Neural cell (in vitro differentiated cells): ENCODE data around the gene ASIC5.

Experiments
- CTCF ChIP-seq: fragments of 450-650 bp; IDR thresholded peaks from 2 replicates; pipeline ENCODE4 v1.5.1; 2014; ENCODE audit warnings: antibody characterized with exemption, mild to moderate bottlenecking, moderate library complexity; ENCODE audit not compliant: poor library complexity, severe bottlenecking
- EP300 ChIP-seq: fragments of 450-650 bp; conservative IDR thresholded peaks from 2 replicates; pipeline ENCODE4 v1.6.1; 2014; ENCODE audit warnings: antibody characterized with exemption, mild to moderate bottlenecking, moderate library complexity; ENCODE audit not compliant: poor library complexity, severe bottlenecking
- EZH2 ChIP-seq: fragments of 200-600, 300-800 bp; shearing (Covaris generic), sonication (generic); IDR thresholded peaks from 2 replicates; pipeline ENCODE4 v1.6.1; 2014; ENCODE audit warnings: antibody characterized with exemption, low read length, borderline replicate concordance, mild to moderate bottlenecking; ENCODE audit not compliant: insufficient read depth, poor library complexity, severe bottlenecking
- MXI1 ChIP-seq: fragments of 450-650 bp; conservative IDR thresholded peaks from 2 replicates; pipeline ENCODE4 v1.6.1; 2014; ENCODE audit warnings: antibody characterized with exemption, mild to moderate bottlenecking; ENCODE audit not compliant: poor library complexity, severe bottlenecking
- POLR2AphosphoS5 ChIP-seq: IDR thresholded peaks from 2 replicates; pipeline ENCODE4 v1.6.1; 2012
- RAD21 ChIP-seq: fragments of 450-650 bp; conservative IDR thresholded peaks from 2 replicates; pipeline ENCODE4 v1.6.1; 2014; ENCODE audit warnings: antibody characterized with exemption, mild to moderate bottlenecking, moderate library complexity
- REST ChIP-seq: IDR thresholded peaks from 2 replicates; pipeline ENCODE4 v1.6.1; 2012; ENCODE audit warnings: borderline replicate concordance
- SMC3 ChIP-seq: fragments of 450-650 bp; conservative IDR thresholded peaks from 2 replicates; pipeline ENCODE4 v1.6.1; 2014; ENCODE audit warnings: antibody characterized with exemption, mild to moderate bottlenecking, moderate library complexity; ENCODE audit not compliant: poor library complexity
- TAF1 ChIP-seq: IDR thresholded peaks from 2 replicates; pipeline ENCODE4 v1.6.1; 2012; ENCODE audit warnings: low read depth

DNA sequence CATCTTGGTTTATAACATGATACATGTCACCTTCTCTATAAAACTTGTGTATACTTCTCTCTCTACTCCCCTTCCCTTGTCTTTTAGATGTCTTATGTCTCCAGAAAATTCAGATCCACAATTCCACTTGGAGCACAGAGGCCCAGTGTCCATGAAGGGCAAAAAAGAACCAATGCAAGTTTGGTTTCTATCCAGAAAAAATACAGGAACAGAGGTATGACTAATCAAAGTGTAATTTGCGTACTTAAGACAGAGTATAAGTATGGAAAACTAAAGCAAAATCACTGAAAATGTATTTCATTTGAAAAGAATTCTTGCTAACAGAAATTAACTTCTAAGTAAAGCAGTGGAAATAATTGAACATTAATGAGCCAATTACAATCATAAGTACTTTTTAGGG lies 61.1 kb downstream of the ASIC5 start:
- TF ChIP-seq CTCF (no peak), MXI1 (no peak), EZH2 (no peak), EP300 (no peak), POLR2AphosphoS5 (no peak), REST (no peak), SMC3 (no peak), RAD21 (no peak), TAF1 (no peak)
